GM12892 (cell line): Measurements from ENCODE around the gene CDC42BPB.

Source experiments
- POLR2A ChIP-seq: IDR thresholded peaks from 2 replicates; pipeline ENCODE4 v1.6.1; 2011; ENCODE audit warnings: low read depth, low read length, control low read depth
- POLR2AphosphoS5 ChIP-seq: IDR thresholded peaks from 2 replicates; pipeline ENCODE4 v1.6.1; 2011; ENCODE audit warnings: low read depth, low read length, control low read depth
- TAF1 ChIP-seq: IDR thresholded peaks from 2 replicates; pipeline ENCODE4 v1.6.1; 2011; ENCODE audit warnings: low read depth, mild to moderate bottlenecking, control low read depth, low read length, borderline replicate concordance

DNA sequence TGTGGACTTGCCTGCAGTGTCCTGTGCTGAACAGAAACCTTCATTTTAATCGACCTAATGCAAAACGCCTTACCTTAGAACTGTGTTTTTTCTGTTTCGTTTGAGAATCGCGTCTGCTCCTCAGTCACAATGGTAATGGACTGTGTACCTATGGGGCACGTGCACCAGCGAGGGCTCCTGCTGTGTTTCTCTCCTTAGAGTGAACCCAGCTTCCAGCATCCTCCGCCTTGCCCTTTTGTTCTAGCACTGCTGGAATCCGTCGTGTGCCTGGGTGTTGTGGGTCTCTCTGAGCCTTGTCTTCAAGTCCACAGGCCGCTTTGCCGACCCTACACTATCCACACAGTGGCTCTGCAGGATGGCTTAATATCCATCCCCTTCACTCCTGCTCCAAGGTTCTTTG is 131.2 kb downstream of the CDC42BPB start:
- TF ChIP-seq POLR2A (no peak), POLR2AphosphoS5 (no peak), TAF1 (no peak)
